ENCODE measurements around the gene CHCHD10. TPM values are rescaled to one million over a fixed set of nuclear protein-coding genes. Genes with fewer than 3 reads are reported as not detected.

The CHCHD10 gene
- total RNA-seq, 1 experiment from 2014 or later: 43.5 TPM

- H3K4me3 ChIP-seq: no peak overlapping the region
- ChIA-PET CTCF (no interaction called here), POLR2A (ENCODE audit: unreplicated experiment) (interaction anchor here (0.6 to 0.7 kb wide), 2 partner anchors 29 to 42 kb away, joined by 3 read pairs; no protein-coding TSS in a partner anchor)
- H4K20me1 ChIP-seq (ENCODE audit: insufficient read depth): no peaks in the 10 kb centered on the region
- no peak overlapping the region for H2AFZ ChIP-seq
- H3K27ac ChIP-seq: no peak overlapping the region
- H3F3A ChIP-seq (ENCODE audit: insufficient read depth, low read depth): peaks cover 24% of the 10 kb centered on the region; the same call in 1 of the 2 replicates
- H3K79me2 ChIP-seq (ENCODE audit: low read depth): 0 out of 2 replicates have a peak, but pooled peaks cover 4% of the 10 kb centered on the region
- no peaks in the 10 kb centered on the region for H3K9me3 ChIP-seq (ENCODE audit: insufficient read depth, low read depth)
- BruUV-seq (replicated peaks): no TSS peak
- no peaks in the 10 kb centered on the region for H3K27me3 ChIP-seq (ENCODE audit: insufficient read depth, low read depth)
- no peak for DNase-seq
- H3K4me1 ChIP-seq (replicated peaks; ENCODE audit: insufficient read depth): peaks cover 13% of the 10 kb centered on the region
- no peaks in the 10 kb centered on the region for H3K9me2 ChIP-seq (ENCODE audit: insufficient read depth)
- no peaks in the 10 kb centered on the region for H3K36me3 ChIP-seq (ENCODE audit: low read depth)
- TF ChIP-seq EZH2 (IDR thresholded peaks at IDR 0.05; ENCODE audit: low read depth): no peak
- TF ChIP-seq, protein P1, sequence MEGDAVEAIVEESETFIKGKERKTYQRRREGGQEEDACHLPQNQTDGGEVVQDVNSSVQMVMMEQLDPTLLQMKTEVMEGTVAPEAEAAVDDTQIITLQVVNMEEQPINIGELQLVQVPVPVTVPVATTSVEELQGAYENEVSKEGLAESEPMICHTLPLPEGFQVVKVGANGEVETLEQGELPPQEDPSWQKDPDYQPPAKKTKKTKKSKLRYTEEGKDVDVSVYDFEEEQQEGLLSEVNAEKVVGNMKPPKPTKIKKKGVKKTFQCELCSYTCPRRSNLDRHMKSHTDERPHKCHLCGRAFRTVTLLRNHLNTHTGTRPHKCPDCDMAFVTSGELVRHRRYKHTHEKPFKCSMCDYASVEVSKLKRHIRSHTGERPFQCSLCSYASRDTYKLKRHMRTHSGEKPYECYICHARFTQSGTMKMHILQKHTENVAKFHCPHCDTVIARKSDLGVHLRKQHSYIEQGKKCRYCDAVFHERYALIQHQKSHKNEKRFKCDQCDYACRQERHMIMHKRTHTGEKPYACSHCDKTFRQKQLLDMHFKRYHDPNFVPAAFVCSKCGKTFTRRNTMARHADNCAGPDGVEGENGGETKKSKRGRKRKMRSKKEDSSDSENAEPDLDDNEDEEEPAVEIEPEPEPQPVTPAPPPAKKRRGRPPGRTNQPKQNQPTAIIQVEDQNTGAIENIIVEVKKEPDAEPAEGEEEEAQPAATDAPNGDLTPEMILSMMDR (conservative IDR thresholded peaks at IDR 0.05): no peak
- intact Hi-C loops (cut with micrococcal nuclease; ENCODE audit: unreplicated experiment): no loop called here
- no peak overlapping the region for H3K4me2 ChIP-seq
Observed at GRCh38 chr22:23752750-23753149, 15.0 kb downstream of the CHCHD10 start.

DNA sequence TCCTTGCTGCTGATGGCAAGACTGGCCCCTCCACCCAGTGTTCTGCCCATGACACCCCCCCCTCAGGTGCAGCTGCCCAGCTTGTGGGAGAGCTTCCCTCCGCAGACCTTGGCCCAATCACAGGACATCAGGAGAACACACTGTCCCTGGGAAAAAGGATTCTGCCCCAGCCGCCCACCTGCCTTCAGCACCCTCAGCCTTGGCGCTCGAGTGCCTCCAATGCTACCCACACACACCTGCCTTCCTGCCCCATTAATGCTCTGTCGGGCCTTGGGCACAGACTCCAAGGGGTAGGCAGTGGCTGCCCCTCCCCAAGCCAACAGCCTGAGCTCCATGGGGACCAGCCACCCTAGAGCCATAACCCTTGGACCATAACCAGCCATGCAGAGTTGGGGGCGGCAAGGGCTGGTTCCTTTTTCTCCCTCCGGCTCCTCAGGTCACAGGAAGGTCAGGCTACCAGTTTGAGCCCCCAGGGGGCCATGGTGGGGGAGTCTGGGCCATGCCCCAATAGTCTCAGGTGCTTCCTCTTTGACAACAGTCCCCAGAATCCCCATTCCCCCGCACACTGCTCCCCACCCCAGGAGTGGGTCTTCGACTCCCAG lies 15.6 kb downstream of the CHCHD10 start:
- Histone ChIP-seq H3K27me3 (ENCODE audit: insufficient read depth, low read depth) (no peaks in the 10 kb centered on the region), H3K9me3 (ENCODE audit: insufficient read depth, low read depth) (no peaks in the 10 kb centered on the region), H3K27ac (no peak overlapping the region), H3K4me1 (replicated peaks; ENCODE audit: insufficient read depth) (peaks cover 13% of the 10 kb centered on the region), H2AFZ (no peak overlapping the region; the same call in 1 of the 2 replicates), H3K36me3 (ENCODE audit: low read depth) (no peaks in the 10 kb centered on the region), H3K79me2 (ENCODE audit: low read depth) (0 out of 2 replicates have a peak, but pooled peaks cover 4% of the 10 kb centered on the region), H3K4me3 (peak overlapping the region; percentile 97; the same call in 1 of the 2 replicates), H3F3A (ENCODE audit: insufficient read depth, low read depth) (peaks cover 24% of the 10 kb centered on the region; the same call in 1 of the 2 replicates), H4K20me1 (ENCODE audit: insufficient read depth) (no peaks in the 10 kb centered on the region), H3K9me2 (ENCODE audit: insufficient read depth) (no peaks in the 10 kb centered on the region), H3K4me2 (peak overlapping the region; percentile 81; the same call in 1 of the 2 replicates)
- POLR2A ChIA-PET (ENCODE audit: unreplicated experiment): interaction anchor here (0.6 kb wide), 1 partner anchor 28 kb away, joined by 3 read pairs; no protein-coding TSS in a partner anchor
- no peak for DNase-seq
- TF ChIP-seq, protein P1 (conservative IDR thresholded peaks at IDR 0.05): no peak
- no peak for TF ChIP-seq EZH2 (IDR thresholded peaks at IDR 0.05; ENCODE audit: low read depth)
- BruUV-seq (replicated peaks): no TSS peak
- CTCF ChIA-PET: no interaction called here
- intact Hi-C loops (cut with micrococcal nuclease; ENCODE audit: unreplicated experiment): no loop called here

DNA sequence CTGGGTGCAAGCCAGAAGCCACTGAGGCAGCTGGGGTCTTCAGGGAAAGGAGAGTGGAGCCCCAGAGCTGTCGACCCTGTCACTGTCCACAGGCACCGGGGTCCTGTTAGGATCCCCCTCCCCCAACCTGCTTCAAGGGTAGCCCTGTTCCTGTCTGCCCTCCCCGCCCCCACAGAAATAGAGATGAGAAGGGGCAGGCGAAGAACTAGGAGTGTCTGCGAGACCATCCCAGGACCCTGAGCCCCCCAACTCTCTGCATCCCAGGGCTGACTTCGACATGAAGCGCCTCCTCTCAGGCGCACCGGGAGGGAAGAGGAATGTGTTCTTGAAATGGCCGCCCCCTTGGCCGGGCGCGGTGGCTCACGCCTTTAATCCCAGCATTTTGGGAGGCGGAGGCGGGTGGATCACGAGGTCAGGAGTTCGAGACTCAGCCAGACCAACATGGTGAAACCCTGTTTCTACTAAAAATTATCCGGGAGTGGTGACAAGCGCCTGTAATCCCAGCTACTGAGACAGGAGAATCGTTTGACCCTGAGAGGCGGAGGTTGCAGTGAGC lies 16.3 kb downstream of the CHCHD10 start:
- Histone ChIP-seq H3K4me2 (peak overlapping the region; percentile 81), H3K9me3 (ENCODE audit: insufficient read depth, low read depth) (no peaks in the 10 kb centered on the region), H3F3A (ENCODE audit: insufficient read depth, low read depth) (peaks cover 24% of the 10 kb centered on the region; the same call in 1 of the 2 replicates), H3K27ac (peak overlapping the region; percentile 83), H3K36me3 (ENCODE audit: low read depth) (no peaks in the 10 kb centered on the region), H2AFZ (peak overlapping the region; percentile 89), H4K20me1 (ENCODE audit: insufficient read depth) (no peaks in the 10 kb centered on the region), H3K4me1 (replicated peaks; ENCODE audit: insufficient read depth) (peaks cover 13% of the 10 kb centered on the region), H3K27me3 (ENCODE audit: insufficient read depth, low read depth) (no peaks in the 10 kb centered on the region), H3K79me2 (ENCODE audit: low read depth) (0 out of 2 replicates have a peak, but pooled peaks cover 4% of the 10 kb centered on the region), H3K4me3 (peak overlapping the region; percentile 97), H3K9me2 (ENCODE audit: insufficient read depth) (no peaks in the 10 kb centered on the region)
- POLR2A ChIA-PET (ENCODE audit: unreplicated experiment): no interaction called here
- no peak for DNase-seq
- TSS peak; percentile 71 for BruUV-seq (replicated peaks)
- no peak for TF ChIP-seq EZH2 (IDR thresholded peaks at IDR 0.05; ENCODE audit: low read depth)
- CTCF ChIA-PET: no interaction called here
- intact Hi-C loops (cut with micrococcal nuclease; ENCODE audit: unreplicated experiment): no loop called here

All from PC-9 (cell line).